GM19099 (cell line): Measurements from ENCODE around the gene KIZ.

Experiments
- POLR2A ChIP-seq: IDR thresholded peaks from 3 replicates; pipeline ENCODE4 v1.6.1; 2011; ENCODE audit warnings: low read depth; ENCODE audit not compliant: insufficient read length; ENCODE audit errors: extremely low read depth

KIZ gene

DNA sequence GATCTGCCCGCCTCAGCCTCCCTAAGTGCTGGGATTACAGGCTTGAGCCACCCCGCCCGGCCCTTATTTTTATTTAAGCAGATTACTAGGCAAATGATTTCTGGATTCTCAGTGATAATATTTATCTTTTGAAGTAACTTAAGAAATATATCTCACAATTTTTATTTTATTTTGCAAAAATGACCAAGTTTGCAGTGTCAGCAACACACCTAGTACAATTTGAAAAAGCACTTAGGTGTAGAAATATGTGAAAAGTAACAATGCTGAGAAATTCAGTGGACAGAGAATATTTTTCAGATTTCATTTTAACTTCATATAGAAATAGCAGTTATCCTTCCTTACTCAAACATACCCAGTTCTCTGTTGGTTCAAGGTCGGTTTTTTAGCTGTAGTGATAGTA is 98.3 kb downstream of the KIZ start:
- TF ChIP-seq POLR2A, result no peak

- no peak for TF ChIP-seq POLR2A
Measured at GRCh38 chr20:21225215-21225947, 99.5 kb downstream of the KIZ start.

DNA sequence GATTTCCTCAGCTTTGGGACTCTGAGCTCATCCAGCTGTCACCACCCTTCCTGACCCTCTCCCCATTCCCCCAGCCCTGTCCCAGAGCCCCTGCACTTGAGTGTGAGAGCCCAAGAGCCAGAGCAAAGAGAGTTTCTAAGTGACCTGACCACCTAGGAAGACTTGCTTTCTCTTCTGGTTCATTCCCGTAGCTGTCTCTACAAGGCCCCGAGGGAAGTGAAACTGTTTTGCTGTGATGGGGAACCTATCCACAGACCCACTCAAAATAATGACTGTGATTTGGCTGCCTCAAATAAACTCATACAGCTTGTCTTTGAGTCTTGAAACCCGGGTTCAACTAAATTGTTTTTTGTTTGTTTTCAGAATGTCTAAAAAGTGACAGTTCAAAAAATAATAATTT is 102.6 kb downstream of the KIZ start:
- no peak for TF ChIP-seq POLR2A

DNA sequence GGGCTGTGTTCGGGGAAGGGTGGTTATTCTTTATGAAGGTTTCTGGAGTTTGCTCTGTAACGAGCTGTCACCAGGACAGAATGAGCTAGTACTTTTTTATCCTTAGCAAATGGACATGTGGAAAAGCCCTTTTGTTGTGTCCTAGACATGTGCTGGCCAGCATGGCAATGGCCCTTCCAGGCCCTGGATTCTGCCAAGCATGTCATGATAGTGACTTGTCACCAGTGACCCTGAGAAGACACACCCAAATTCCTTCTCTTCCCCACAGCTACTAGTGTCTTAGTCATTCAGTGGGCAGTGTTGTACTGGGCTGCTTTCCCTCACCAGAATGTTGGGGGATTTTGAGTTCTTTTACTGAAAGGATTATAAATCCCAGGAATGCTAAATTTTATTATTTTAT is 103.3 kb downstream of the KIZ start:
- no peak for TF ChIP-seq POLR2A

- no peak for TF ChIP-seq POLR2A
Measured at GRCh38 chr20:21230220-21230619, 104.3 kb downstream of the KIZ start.

DNA sequence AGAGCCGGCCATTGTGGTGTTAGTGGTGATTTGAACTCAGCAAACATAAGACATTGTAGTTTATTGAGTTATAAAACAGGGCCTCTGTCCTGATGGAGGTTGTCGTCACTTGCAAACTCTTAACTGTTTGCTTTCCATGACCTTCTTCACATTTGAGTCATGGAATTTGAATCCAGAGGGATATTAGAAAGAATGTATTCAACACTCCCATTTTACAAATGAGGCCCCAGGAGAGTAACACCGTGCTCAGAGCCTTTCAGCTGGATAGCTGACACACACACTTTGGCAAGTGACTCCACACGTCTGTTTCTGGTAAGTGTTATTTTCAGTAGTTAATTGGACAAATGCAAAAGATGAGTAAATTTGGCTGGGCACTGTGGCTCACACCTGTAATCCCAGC is 104.8 kb downstream of the KIZ start:
- TF ChIP-seq POLR2A, result no peak

DNA sequence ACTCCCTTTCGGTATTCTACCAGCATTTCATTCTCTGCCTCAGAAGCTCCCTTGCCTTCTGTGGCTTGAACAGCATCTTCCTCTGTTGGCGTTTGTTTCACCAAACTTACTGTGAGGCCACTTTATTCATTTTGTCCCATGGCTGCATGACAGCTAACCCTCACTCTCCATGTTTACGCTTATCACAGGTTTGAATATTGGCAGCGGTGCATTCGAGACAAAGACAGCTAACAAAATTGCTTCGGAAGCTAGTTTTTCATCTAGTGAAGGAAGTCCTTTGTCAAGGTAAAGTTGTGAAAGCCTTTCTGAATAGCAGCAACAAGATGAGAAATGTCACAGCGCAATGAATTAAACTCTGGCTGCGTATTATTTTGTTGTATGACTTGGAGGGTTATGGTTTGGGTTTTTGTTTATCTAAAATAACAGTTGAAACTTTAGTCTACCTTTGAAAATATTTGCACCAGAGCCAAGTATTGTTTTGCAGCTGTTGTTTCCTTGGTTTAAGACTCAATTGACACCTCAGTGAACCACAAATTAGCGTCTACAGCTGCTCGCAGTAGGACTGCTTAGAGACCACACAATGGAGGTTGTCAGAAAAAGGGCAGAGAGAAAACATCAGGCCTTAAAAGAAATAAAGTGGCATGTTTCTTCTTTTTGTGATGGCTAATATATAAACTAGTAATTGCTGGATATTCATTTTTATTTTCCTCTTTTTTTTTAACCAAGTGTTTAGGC is 106.8 kb downstream of the KIZ start:
- TF ChIP-seq POLR2A, result no peak

GRCh38 chr20:21234324-21234723 is 108.4 kb downstream of the KIZ start:
- TF ChIP-seq POLR2A, result no peak

- TF ChIP-seq POLR2A, result no peak
Measured at GRCh38 chr20:21234806-21235483, 109.1 kb downstream of the KIZ start.

GRCh38 chr20:21235484-21236445 is 109.9 kb downstream of the KIZ start:
- no peak for TF ChIP-seq POLR2A

GRCh38 chr20:21237956-21238799 is 112.3 kb downstream of the KIZ start:
- no peak for TF ChIP-seq POLR2A

- no peak for TF ChIP-seq POLR2A
Measured at GRCh38 chr20:21238818-21239536, 113.1 kb downstream of the KIZ start.

DNA sequence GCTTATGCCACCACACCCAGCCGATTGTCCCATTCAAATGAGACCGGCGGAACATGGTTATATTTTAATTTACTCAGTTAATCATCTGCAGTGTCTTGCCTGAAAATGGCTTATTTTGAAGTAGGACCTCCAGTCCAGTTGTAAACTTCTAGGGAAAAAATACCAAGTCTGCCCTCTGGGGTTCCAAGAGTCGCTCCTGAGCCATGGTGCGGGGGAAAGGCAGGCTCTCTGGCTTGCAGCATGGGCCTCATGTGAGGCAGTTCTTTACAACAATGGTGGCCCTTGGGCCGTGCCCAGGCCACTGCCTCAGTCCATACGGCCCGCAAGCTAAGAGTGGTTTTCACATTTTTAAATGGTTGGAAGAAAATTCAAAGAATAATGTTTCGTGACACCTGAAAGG is 114.5 kb downstream of the KIZ start:
- no peak for TF ChIP-seq POLR2A
